Fibroblast of peridontal ligament (primary cell): ENCODE measurements around the gene GFRA1.

Source experiments
- DNase-seq: peaks from one replicate; pipeline ENCODE4 v3.0.0-alpha.2; 2010; ENCODE audit errors: extremely low read depth

Gene GFRA1

GRCh38 chr10:116030576-116030975 is 242.4 kb downstream of the GFRA1 start:
- no peak for DNase-seq

- DNase-seq = no peak
Measured at GRCh38 chr10:116029826-116030225, 243.2 kb downstream of the GFRA1 start.

GRCh38 chr10:116027355-116027754 is 245.7 kb downstream of the GFRA1 start:
- DNase-seq = no peak

GRCh38 chr10:116026725-116027124 is 246.3 kb downstream of the GFRA1 start:
- no peak for DNase-seq

- no peak for DNase-seq
Measured at GRCh38 chr10:116026315-116026714, 246.7 kb downstream of the GFRA1 start.

GRCh38 chr10:116024271-116024878 is 248.6 kb downstream of the GFRA1 start:
- DNase-seq = no peak

- DNase-seq = no peak
Measured at GRCh38 chr10:116017405-116017804, 255.6 kb downstream of the GFRA1 start.

- no peak for DNase-seq
Measured at GRCh38 chr10:116015583-116016333, 257.2 kb downstream of the GFRA1 start.

GRCh38 chr10:116014871-116015582 is 258.0 kb downstream of the GFRA1 start:
- no peak for DNase-seq

- DNase-seq = no peak
Measured at GRCh38 chr10:116014326-116014725, 258.7 kb downstream of the GFRA1 start.

- no peak for DNase-seq
Measured at GRCh38 chr10:116011929-116012328, 261.1 kb downstream of the GFRA1 start.

- no peak for DNase-seq
Measured at GRCh38 chr10:116007256-116007891, 265.6 kb downstream of the GFRA1 start.
